ENCODE measurements around the gene CDC42BPA.
"Not testable (repeated sequence)": the region's sequence is repeated elsewhere in the genome, so short reads cannot be mapped to it uniquely, and the experiment has no call there.

Gene CDC42BPA

DNA sequence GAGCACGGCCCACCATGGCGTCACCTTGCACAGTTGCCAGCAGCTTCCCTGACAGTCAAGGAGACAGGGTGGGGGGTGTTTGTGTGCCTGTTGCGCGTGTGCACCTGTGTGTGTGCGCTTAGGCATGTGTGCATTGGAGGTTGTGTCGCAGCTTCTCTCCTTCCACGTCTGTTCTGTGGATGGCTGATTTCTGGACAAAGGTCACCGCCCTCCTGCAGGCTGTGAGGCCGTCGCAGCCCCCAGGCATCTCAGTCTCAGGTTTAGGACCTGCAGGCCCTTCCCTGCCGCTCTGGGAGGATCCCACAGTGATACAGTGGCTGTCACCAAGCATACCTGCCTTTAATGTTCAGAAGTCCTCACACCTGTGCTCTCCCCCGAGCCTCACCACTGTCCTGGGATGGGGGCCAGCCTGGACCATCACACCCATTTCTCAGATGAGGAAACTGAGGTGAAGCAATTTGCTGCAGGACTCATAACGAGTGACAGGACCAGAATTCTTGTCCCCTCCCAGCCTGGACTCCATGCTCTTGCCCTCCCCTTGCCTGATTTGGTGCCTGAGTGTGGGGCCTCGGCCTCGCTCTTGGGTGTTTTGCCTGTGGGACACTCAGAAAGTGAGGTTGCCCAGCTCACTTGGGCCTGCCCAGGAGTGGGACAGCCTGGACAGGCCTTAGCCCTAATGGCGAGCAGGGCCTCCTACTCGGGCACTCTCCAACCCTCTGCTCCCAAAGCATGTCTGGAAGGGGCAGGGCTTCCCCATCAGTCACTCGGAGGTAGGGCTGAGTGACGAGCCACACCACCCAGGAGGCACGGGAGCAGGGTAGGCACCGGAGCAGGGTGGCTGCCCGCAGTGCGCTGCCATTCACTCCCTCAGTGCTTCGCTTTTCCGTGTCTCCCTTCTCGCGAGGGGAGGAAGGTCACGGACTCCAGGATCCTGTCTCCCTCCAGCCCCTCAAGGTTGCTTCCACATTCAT lies 355.6 kb downstream of the CDC42BPA start:
- DNase-seq (ENCODE audit: low spot score): no peak

GRCh38 chr1:226960944-226961765 lies 357.1 kb downstream of the CDC42BPA start:
- DNase-seq (ENCODE audit: low spot score): no peak

DNA sequence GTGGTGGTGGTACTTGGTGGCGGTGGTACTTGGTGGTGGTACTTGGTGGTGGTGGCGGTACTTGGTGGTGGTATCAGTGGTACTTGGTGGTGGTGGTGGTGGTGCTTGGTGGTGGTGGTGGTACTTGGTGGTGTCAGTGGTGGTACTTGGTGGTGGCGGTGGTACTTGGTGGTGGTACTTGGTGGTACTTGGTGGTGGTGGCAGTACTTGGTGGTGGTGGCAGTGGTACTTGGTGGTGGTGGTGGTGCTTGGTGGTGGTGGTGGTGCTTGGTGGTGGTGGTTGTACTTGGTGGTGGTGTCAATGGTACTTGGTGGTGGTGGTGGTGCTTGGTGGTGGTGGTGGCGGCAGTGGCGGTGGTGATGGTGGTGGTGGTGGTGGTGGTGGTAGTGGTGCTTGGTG lies 358.0 kb downstream of the CDC42BPA start:
- DNase-seq (ENCODE audit: low spot score): no peak

- DNase-seq (ENCODE audit: low spot score): no peak
Measured at GRCh38 chr1:226958300-226958699, 360.0 kb downstream of the CDC42BPA start.

DNA sequence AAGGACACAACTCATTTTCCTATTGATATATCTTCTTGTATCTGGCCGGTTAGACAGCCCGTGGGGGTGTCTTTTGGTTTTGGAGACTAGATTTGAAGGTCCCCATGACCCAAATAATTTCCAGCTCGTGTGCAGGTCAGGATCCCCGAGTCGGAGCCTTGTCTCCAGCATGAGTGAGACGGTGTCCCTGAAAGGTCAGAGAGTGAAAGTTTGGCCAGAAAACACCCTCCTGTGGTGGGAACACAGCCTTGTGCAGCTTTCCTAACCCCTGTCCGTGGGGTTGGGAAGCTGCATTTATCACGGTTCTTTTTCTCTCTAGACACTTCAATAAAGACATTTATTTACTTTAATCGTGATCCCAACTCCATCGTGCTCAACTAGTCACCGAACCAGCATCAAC lies 360.6 kb downstream of the CDC42BPA start:
- DNase-seq (ENCODE audit: low spot score): no peak

- no peak for DNase-seq (ENCODE audit: low spot score)
Measured at GRCh38 chr1:226956942-226957713, 361.2 kb downstream of the CDC42BPA start.

- not testable (repeated sequence) for DNase-seq (ENCODE audit: low spot score)
Measured at GRCh38 chr1:226955857-226956256, 362.4 kb downstream of the CDC42BPA start.

- DNase-seq (ENCODE audit: low spot score): no peak
Measured at GRCh38 chr1:226954777-226955176, 363.5 kb downstream of the CDC42BPA start.

DNA sequence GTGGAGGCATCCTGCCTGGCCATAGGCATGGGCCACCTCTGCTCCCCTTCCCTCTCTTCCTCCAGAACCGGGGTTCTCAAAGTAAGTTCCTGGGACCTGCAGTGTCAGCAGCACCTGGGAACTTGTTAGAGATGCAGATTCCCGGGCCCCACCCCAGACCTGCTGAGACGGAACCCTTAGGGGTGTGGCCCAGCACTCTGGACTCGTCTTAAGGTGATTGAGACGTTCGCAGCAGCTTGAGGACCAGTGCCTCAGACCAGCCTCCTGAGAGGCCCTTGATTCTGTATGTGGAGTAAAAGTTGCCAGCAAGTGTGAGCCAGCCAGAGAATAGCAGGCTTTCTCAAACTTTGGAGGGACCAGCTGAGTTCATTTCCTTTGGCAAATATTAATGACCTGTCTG lies 364.0 kb downstream of the CDC42BPA start:
- no peak for DNase-seq (ENCODE audit: low spot score)

DNA sequence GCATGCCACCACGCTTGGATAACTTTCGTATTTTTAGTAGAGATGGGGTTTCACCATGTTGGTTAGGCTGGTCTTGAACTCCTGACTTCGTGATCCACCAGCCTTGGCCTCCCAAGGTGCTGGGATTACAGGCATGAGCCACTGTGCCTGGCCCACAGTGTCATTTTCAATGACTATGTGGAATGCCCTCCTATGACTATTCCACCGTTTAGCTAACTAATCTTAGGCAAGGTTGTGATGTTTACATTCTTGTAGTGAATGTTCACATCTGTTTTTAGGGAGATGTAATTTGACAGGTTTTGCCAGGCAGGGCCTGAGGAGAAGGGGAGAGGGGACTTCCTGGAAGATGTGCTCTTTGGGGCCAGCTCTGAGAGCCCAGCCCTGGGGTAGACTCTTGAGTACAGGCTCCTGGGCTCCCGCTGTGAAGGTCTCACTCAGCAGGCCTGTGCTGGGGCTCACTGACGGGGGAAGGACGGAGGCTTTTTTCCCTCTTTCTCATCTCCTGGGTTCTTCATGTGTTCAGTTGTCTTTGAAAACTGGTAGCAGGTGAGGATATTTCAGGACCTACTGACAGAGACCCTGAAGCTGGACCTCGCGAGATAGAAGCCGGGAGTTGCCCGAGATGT lies 365.0 kb downstream of the CDC42BPA start:
- DNase-seq (ENCODE audit: low spot score): no peak

GRCh38 chr1:226952118-226952441 lies 366.2 kb downstream of the CDC42BPA start:
- DNase-seq (ENCODE audit: low spot score): no peak

DNA sequence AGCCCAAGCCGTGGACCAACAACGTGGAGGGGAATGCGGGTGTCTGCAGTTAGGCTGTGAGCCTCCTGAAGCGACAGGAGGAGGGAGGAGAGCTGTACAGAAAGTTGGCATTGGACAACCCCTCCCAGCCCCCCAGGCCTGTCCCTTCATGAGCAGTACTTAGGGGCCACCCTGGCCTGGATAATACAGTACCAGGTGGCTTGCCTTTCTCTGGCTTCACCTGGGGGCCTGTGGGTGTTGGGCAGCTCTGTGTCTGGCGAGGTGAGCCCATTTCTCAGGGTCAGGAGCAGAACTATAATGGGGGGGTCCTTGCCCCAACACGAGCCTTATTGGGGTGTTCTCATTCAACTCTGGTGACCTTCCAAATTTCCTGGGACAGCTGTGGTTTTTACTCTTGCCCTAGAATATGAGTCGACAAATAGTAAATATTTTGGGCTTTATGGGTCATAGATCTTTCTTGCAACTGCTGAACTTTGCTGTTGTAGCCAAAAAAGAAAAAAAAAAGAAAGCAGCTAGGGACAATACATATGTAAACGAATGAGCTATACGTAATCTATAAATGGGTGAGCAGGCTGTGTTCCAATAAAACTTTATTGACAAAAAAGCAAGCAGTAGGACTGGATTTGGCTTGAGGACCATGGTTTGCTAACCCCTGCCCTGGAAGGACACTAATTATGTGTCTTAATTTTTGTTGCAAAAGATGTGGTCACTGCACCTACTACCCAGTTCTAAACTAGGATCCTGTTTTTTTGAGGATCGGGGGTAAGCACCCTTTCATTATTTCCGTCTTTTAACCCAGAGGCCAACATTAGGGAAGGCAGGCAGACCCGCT lies 366.8 kb downstream of the CDC42BPA start:
- no peak for DNase-seq (ENCODE audit: low spot score)

- no peak for DNase-seq (ENCODE audit: low spot score)
Measured at GRCh38 chr1:226950871-226951270, 367.4 kb downstream of the CDC42BPA start.

- DNase-seq (ENCODE audit: low spot score): no peak
Measured at GRCh38 chr1:226950316-226950715, 368.0 kb downstream of the CDC42BPA start.

DNA sequence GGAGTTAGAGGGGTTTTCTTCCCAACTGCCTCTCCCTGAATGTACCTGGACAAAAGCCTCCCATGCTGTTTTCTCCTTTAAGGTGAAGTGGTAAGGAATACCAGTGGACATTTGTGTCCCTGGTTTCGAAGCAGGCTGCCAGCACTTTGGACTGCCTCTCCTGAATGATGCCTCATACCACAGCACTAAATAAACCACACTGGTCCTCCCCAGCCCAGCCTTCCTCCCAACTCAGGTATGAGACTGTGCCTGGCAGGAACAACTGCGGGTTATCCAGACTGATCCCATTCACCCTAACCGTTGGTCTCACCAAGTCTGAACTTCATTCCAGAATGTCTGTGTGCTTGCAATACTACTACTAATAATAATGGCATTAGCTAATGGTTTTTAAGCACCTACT lies 368.9 kb downstream of the CDC42BPA start:
- no peak for DNase-seq (ENCODE audit: low spot score)

DNA sequence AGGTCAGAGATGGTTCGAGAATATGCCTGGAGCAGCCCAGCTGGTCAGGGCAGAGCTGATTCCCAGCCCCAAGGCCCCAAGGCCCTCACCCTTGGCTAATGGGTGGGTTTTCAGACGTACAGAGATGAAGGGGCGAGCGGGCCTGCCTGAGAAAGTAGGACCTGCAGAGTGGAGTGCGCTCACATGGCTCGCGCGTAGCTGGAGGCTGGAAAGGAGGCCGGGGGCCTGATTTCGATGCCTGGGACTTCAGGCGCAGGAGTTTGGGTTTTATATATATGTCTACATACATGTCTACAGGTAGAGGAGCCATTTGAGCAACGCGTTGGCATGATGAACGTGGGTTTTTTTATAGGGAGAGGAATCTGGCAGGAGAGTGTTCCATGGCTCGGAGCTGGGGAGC lies 369.3 kb downstream of the CDC42BPA start:
- no peak for DNase-seq (ENCODE audit: low spot score)

DNA sequence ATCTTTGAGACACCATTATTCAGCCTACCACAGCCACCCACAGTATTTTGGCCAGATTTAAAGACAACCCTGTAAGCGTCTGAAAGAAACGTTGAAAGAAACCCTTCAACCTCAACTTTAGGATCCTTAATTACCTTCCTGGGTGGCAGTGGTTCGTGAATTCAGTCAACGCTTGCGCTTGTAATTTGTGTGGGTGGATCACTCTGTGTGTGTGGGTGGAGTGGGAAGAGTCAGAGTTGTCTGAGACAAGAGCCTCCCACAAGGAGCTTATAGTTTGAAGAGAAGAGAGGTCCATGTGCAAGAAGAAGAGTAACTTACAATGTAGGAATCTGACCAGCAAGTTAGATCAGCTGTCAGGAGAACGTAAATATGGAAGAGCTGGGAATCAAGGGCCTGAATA lies 369.8 kb downstream of the CDC42BPA start:
- no peak for DNase-seq (ENCODE audit: low spot score)

DNA sequence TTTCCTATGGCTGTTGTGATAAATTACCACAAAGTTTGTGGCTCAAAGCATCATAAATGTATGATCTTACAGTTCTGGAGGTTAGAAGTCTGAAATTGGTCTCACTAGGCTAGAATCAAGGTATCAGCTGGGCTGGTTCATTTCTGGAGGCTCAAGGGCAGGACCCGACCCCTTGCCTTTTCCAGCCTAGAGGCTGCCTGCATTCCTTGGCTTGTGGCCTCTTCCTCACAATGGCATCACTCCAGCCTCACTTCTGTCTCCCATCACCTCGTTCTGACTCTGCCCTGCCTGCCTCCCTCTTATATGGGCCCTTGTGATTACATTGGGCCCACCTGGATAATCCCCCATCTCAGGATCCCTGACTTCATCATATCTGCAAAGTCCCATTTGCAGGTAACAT lies 370.2 kb downstream of the CDC42BPA start:
- DNase-seq (ENCODE audit: low spot score): no peak

GRCh38 chr1:226946841-226947240 lies 371.5 kb downstream of the CDC42BPA start:
- no peak for DNase-seq (ENCODE audit: low spot score)

- no peak for DNase-seq (ENCODE audit: low spot score)
Measured at GRCh38 chr1:226946285-226946684, 372.0 kb downstream of the CDC42BPA start.

- no peak for DNase-seq (ENCODE audit: low spot score)
Measured at GRCh38 chr1:226945858-226946245, 372.4 kb downstream of the CDC42BPA start.
